HL-60/S4 treated with phorbol 12-myristate 13-acetate at 8.2 ng/mL for 4 days and 3 days (cell line): ENCODE measurements around the gene GFPT2.
"Not testable (repeated sequence)": the region's sequence is repeated elsewhere in the genome, so short reads cannot be mapped to it uniquely, and the experiment has no call there.

ENCODE experiments used
- in situ Hi-C: fragments of 300-500 bp; cut with MboI; formaldehyde crosslinking; loops from 2 replicates; pipeline ENCODE4 v1.15.0; 2022; ENCODE audit warnings: low sequenced_read_pairs

The GFPT2 gene

GRCh38 chr5:180311216-180311615 is 41.9 kb downstream of the GFPT2 start:
- in situ Hi-C loops, result no loop called here

GRCh38 chr5:180306796-180307195 is 46.3 kb downstream of the GFPT2 start:
- in situ Hi-C loops, result no loop called here

GRCh38 chr5:180305481-180305880 is 47.7 kb downstream of the GFPT2 start:
- in situ Hi-C loops, result no loop called here

GRCh38 chr5:180304431-180305375 is 48.4 kb downstream of the GFPT2 start:
- in situ Hi-C loops, result no loop called here

GRCh38 chr5:180304016-180304292 is 49.2 kb downstream of the GFPT2 start:
- in situ Hi-C loops, result no loop called here

- in situ Hi-C loops, result no loop called here
Measured at GRCh38 chr5:180303226-180304015, 49.7 kb downstream of the GFPT2 start.

GRCh38 chr5:180302256-180302655 is 50.9 kb downstream of the GFPT2 start:
- in situ Hi-C loops, result no loop called here

- in situ Hi-C loops, result no loop called here
Measured at GRCh38 chr5:180301253-180301652, 51.9 kb downstream of the GFPT2 start.

- in situ Hi-C loops, result no loop called here
Measured at GRCh38 chr5:180299526-180299925, 53.6 kb downstream of the GFPT2 start.

GRCh38 chr5:180299014-180299413 is 54.1 kb downstream of the GFPT2 start:
- in situ Hi-C loops, result not testable (repeated sequence)

GRCh38 chr5:180297587-180298282 is 55.4 kb downstream of the GFPT2 start:
- in situ Hi-C loops, result no loop called here

GRCh38 chr5:180296771-180297170 is 56.4 kb downstream of the GFPT2 start:
- in situ Hi-C loops, result no loop called here

- in situ Hi-C loops, result no loop called here
Measured at GRCh38 chr5:180294913-180295555, 58.1 kb downstream of the GFPT2 start.

- in situ Hi-C loops, result no loop called here
Measured at GRCh38 chr5:180294411-180294810, 58.7 kb downstream of the GFPT2 start.

- in situ Hi-C loops, result no loop called here
Measured at GRCh38 chr5:180291943-180292831, 60.9 kb downstream of the GFPT2 start, which contains the start of gene MAPK9. Gene MAPK9 (minus strand): TSS chr5:180292083. CDS start chr5:180280561, 11,522 bp downstream.

GRCh38 chr5:180291234-180291940 is 61.7 kb downstream of the GFPT2 start:
- in situ Hi-C loops, result no loop called here

GRCh38 chr5:180290568-180291233 is 62.4 kb downstream of the GFPT2 start:
- in situ Hi-C loops, result no loop called here

- in situ Hi-C loops, result no loop called here
Measured at GRCh38 chr5:180289966-180290365, 63.2 kb downstream of the GFPT2 start.

- in situ Hi-C loops, result no loop called here
Measured at GRCh38 chr5:180289433-180289832, 63.7 kb downstream of the GFPT2 start.
